H9 (cell line): ENCODE measurements around the gene KREMEN1. TPM values are rescaled to one million over a fixed set of nuclear protein-coding genes. Genes with fewer than 3 reads are reported as not detected.

Experiments used
- DNase-seq: peaks from one replicate; pipeline ENCODE4 v3.0.0-alpha.2; 2017
- H2AFZ ChIP-seq: one replicate; pipeline ENCODE4 v1.6.1; 2013; ENCODE audit warnings: mild to moderate bottlenecking, low read length, control low read depth, moderate library complexity
- H2AK5ac ChIP-seq: 2 replicates; pipeline ENCODE4 v1.6.1; 2013; ENCODE audit warnings: low read length, control low read depth, mixed read lengths; ENCODE audit not compliant: insufficient read length
- H2BK120ac ChIP-seq: one replicate; pipeline ENCODE4 v1.6.1; 2013; ENCODE audit warnings: low read depth, mild to moderate bottlenecking, low read length, control low read depth, inconsistent platforms; ENCODE audit not compliant: poor library complexity, severe bottlenecking
- H2BK12ac ChIP-seq: 2 replicates; pipeline ENCODE4 v1.6.1; 2013; ENCODE audit warnings: low read length, control low read depth, mixed read lengths, low read depth; ENCODE audit not compliant: insufficient read length
- H2BK15ac ChIP-seq: 2 replicates; pipeline ENCODE4 v1.6.1; 2013; ENCODE audit warnings: low read depth, low read length, control low read depth
- H2BK20ac ChIP-seq: one replicate; pipeline ENCODE4 v1.6.1; 2013; ENCODE audit warnings: low read depth, mild to moderate bottlenecking, low read length, control low read depth, inconsistent platforms; ENCODE audit not compliant: poor library complexity, severe bottlenecking
- H2BK5ac ChIP-seq: 2 replicates; pipeline ENCODE4 v1.6.1; 2013; ENCODE audit warnings: low read length, control low read depth, mixed read lengths; ENCODE audit not compliant: insufficient read length
- H3K14ac ChIP-seq: 2 replicates; pipeline ENCODE4 v1.6.1; 2013; ENCODE audit warnings: low read length, control low read depth; ENCODE audit not compliant: insufficient read depth
- H3K18ac ChIP-seq: 2 replicates; pipeline ENCODE4 v1.6.1; 2013; ENCODE audit warnings: low read depth, mild to moderate bottlenecking, mixed read lengths, low read length, control low read depth; ENCODE audit not compliant: insufficient read length
- H3K23ac ChIP-seq: 2 replicates; pipeline ENCODE4 v1.6.1; 2013; ENCODE audit warnings: low read length, control low read depth, mixed read lengths, low read depth; ENCODE audit not compliant: insufficient read length
- H3K23me2 ChIP-seq: 2 replicates; pipeline ENCODE4 v1.6.1; 2013; ENCODE audit warnings: low read depth, mild to moderate bottlenecking, mixed read lengths, low read length, control low read depth; ENCODE audit not compliant: insufficient read length, poor library complexity, severe bottlenecking
- H3K27ac ChIP-seq: 2 replicates; pipeline ENCODE4 v1.5.1; 2013; ENCODE audit warnings: low read length, control low read depth, mixed read lengths, low read depth; ENCODE audit not compliant: insufficient read length
- H3K27me3 ChIP-seq: 2 replicates; pipeline ENCODE4 v1.6.1; 2013; ENCODE audit warnings: low read length, control low read depth, inconsistent platforms; ENCODE audit not compliant: insufficient read depth
- H3K4ac ChIP-seq: 2 replicates; pipeline ENCODE4 v1.6.1; 2013; ENCODE audit warnings: low read depth, mild to moderate bottlenecking, control low read depth, inconsistent platforms, low read length, moderate library complexity
- H3K4me1 ChIP-seq: 2 replicates; pipeline ENCODE4 v1.6.1; 2013; ENCODE audit warnings: low read length, control low read depth, inconsistent platforms; ENCODE audit not compliant: insufficient read depth
- H3K4me2 ChIP-seq: 2 replicates; pipeline ENCODE4 v1.6.1; 2013; ENCODE audit warnings: low read length, control low read depth, mixed read lengths; ENCODE audit not compliant: insufficient read length, insufficient read depth
- H3K56ac ChIP-seq: 2 replicates; pipeline ENCODE4 v1.6.1; 2013; ENCODE audit warnings: low read depth, mild to moderate bottlenecking, mixed read lengths, low read length, control low read depth; ENCODE audit not compliant: insufficient read length
- H3K79me1 ChIP-seq: 2 replicates; pipeline ENCODE4 v1.6.1; 2013; ENCODE audit warnings: low read depth, mild to moderate bottlenecking, moderate library complexity, low read length, control low read depth, inconsistent platforms; ENCODE audit not compliant: insufficient read depth, poor library complexity, severe bottlenecking
- H3K79me2 ChIP-seq: 2 replicates; pipeline ENCODE4 v1.6.1; 2013; ENCODE audit warnings: low read length, control low read depth, inconsistent platforms; ENCODE audit not compliant: insufficient read depth
- H3K9ac ChIP-seq: 2 replicates; pipeline ENCODE4 v1.6.1; 2013; ENCODE audit warnings: low read length, control low read depth, mixed read lengths; ENCODE audit not compliant: insufficient read length; ENCODE audit errors: extremely low read depth
- H3K9me3 ChIP-seq: one replicate; pipeline ENCODE4 v1.6.1; 2013; ENCODE audit warnings: low read depth, low read length, inconsistent platforms; ENCODE audit not compliant: control insufficient read depth
- H3T11ph ChIP-seq: one replicate; pipeline ENCODE4 v1.6.1; 2013; ENCODE audit warnings: mild to moderate bottlenecking, low read length, control low read depth, inconsistent platforms
- H4K20me1 ChIP-seq: one replicate; pipeline ENCODE4 v1.6.1; 2013; ENCODE audit not compliant: control insufficient read depth, insufficient read length, insufficient read depth
- H4K5ac ChIP-seq: 2 replicates; pipeline ENCODE4 v1.6.1; 2013; ENCODE audit warnings: low read depth, mild to moderate bottlenecking, mixed read lengths, low read length, control low read depth; ENCODE audit not compliant: insufficient read length
- H4K8ac ChIP-seq: replicated peaks from 2 replicates; pipeline ENCODE4 v1.6.1; 2013; ENCODE audit warnings: low read length, control low read depth, mixed read lengths, low read depth; ENCODE audit not compliant: insufficient read length
- H4K91ac ChIP-seq: 2 replicates; pipeline ENCODE4 v1.6.1; 2013; ENCODE audit warnings: low read depth, mild to moderate bottlenecking, moderate library complexity, mixed read lengths, low read length, control low read depth; ENCODE audit not compliant: insufficient read length
- H3K27ac Mint-ChIP-seq, 3 experiments: 2 replicates in 2 of 3; 3 replicates in 1 of 3; pipeline ENCODE4 v1.8.0; 2020 to 2021; ENCODE audit warnings: mixed read lengths in 3 of 3, mild to moderate bottlenecking in 1 of 3, moderate library complexity in 1 of 3
- H3K27me3 Mint-ChIP-seq: 2 replicates; pipeline ENCODE4 v1.8.0; 2021; ENCODE audit warnings: low read depth, mild to moderate bottlenecking, moderate library complexity, mixed read lengths
- H3K36me3 Mint-ChIP-seq, 3 experiments: 2 replicates in 2 of 3; 3 replicates in 1 of 3; pipeline ENCODE4 v1.8.0; 2020 to 2021; ENCODE audit warnings: low read depth in 3 of 3, mixed read lengths in 3 of 3; ENCODE audit not compliant: insufficient read depth in 1 of 3
- H3K4me1 Mint-ChIP-seq, 2 experiments: 2 replicates each; pipeline ENCODE4 v1.8.0; 2020; ENCODE audit warnings: mixed read lengths in 2 of 2
- H3K4me3 Mint-ChIP-seq, 2 experiments: 2 replicates in 1 of 2; 3 replicates in 1 of 2; pipeline ENCODE4 v1.8.0; 2020 to 2021; ENCODE audit warnings: mild to moderate bottlenecking in 2 of 2, mixed read lengths in 2 of 2, moderate library complexity in 1 of 2
- H3K9me3 Mint-ChIP-seq, 2 experiments: 2 replicates in 1 of 2; 3 replicates in 1 of 2; pipeline ENCODE4 v1.8.0; 2020; ENCODE audit warnings: mild to moderate bottlenecking in 2 of 2, mixed read lengths in 2 of 2, moderate library complexity in 1 of 2
- WGBS: extraction: QIAGEN DNeasy Blood & Tissue Kit; methylation state at CpG from one replicate; pipeline ENCODE4 v1.1.7; 2013; ENCODE audit warnings: missing lambda C conversion rate, low lambda C conversion rate, mixed read lengths; ENCODE audit not compliant: insufficient read length; ENCODE audit errors: extremely low coverage; 5-methylcytosine and 5-hydroxymethylcytosine counted together
- total RNA-seq: library from RNA; stranded (reverse); gene quantifications from 2 replicates; pipeline ENCODE4 v1.2.1, GENCODE V29; 2021
- TF ChIP-seq, protein P1 (sequence below): fragments of 200-600 bp; sonication (generic); conservative IDR thresholded peaks from 3 replicates; pipeline ENCODE4 v1.8.0; 2021; ENCODE audit warnings: antibody characterized with exemption, mild to moderate bottlenecking

The KREMEN1 gene
- total RNA-seq, 1 experiment from 2014 or later, result 2.4 TPM

DNA sequence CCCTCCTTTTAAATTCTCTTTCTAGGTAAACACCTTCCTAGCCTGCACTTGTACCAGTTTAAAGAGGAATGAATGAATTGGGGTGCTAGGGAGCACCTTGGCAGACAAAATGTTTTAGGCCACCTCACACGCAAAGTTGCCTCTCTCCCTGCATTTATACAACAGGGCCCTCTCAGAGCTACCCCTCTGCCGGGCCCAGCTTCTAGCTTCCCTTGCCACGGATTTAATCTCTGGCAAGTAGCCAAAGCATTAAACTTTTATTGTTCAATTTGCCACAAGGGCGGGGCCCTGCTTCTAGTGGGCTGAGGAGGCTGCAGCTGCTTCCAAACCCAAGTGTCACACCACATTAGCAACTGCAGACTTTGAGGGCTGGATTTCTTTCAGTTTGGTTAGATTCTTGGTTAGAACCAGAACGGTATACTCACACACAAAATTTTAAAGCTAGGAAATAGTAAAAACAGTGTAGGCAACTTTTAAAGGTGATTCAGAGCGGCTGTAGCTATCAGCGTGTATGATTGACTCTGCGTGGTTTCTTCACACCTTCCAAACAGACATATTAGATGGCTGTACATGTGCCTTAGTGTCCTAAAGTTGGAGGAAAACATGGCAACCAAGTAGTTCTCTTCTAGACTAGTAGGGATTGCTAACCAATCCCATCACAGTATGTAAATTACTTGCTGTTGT, 6.5 kb downstream of the KREMEN1 start:
- DNase-seq, result no peak
- no peaks in the 10 kb centered on the region for H3K36me3 Mint-ChIP-seq
- Histone ChIP-seq H3K23me2 (no peaks in the 10 kb centered on the region), H4K91ac (no peak overlapping the region), H4K20me1 (no peaks in the 10 kb centered on the region), H3K4me1 (peaks cover 6% of the 10 kb centered on the region), H2BK120ac (no peak overlapping the region), H2AK5ac (no peak overlapping the region), H4K5ac (no peak overlapping the region), H2BK12ac (no peak overlapping the region), H3K27me3 (no peaks in the 10 kb centered on the region; the same call in 1 of the 2 replicates), H2BK5ac (no peak overlapping the region), H3K56ac (no peak overlapping the region), H3K9me3 (no peaks in the 10 kb centered on the region), H2BK15ac (no peak overlapping the region), H3K18ac (no peak overlapping the region), H3K14ac (no peak overlapping the region), H3K9ac (no peak overlapping the region), H3K23ac (no peak overlapping the region), H2AFZ (no peak overlapping the region), H3K79me2 (no peaks in the 10 kb centered on the region), H3K4ac (no peak overlapping the region), H2BK20ac (no peak overlapping the region), H3K27ac (no peak overlapping the region), H3K4me2 (no peak overlapping the region), H4K8ac (no peak overlapping the region), H3K79me1 (no peaks in the 10 kb centered on the region), H3T11ph (no peak overlapping the region)
- no CpG with 5 or more reads among the region's 8 CpGs for WGBS
- no peak overlapping the region for H3K27ac Mint-ChIP-seq
- H3K4me3 Mint-ChIP-seq, result no peak overlapping the region
- H3K27me3 Mint-ChIP-seq, result peaks cover 19% of the 10 kb centered on the region
- H3K4me1 Mint-ChIP-seq, result peaks cover 29 to 30% of the 10 kb centered on the region in 2 experiments
- no peaks in the 10 kb centered on the region for H3K9me3 Mint-ChIP-seq
- TF ChIP-seq, protein P1, sequence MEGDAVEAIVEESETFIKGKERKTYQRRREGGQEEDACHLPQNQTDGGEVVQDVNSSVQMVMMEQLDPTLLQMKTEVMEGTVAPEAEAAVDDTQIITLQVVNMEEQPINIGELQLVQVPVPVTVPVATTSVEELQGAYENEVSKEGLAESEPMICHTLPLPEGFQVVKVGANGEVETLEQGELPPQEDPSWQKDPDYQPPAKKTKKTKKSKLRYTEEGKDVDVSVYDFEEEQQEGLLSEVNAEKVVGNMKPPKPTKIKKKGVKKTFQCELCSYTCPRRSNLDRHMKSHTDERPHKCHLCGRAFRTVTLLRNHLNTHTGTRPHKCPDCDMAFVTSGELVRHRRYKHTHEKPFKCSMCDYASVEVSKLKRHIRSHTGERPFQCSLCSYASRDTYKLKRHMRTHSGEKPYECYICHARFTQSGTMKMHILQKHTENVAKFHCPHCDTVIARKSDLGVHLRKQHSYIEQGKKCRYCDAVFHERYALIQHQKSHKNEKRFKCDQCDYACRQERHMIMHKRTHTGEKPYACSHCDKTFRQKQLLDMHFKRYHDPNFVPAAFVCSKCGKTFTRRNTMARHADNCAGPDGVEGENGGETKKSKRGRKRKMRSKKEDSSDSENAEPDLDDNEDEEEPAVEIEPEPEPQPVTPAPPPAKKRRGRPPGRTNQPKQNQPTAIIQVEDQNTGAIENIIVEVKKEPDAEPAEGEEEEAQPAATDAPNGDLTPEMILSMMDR, result no peak
